GM19463 (cell line): ENCODE results near the gene SSC5D.

ENCODE experiments used
- ATAC-seq: cut with Tn5 transposase; IDR thresholded peaks from one replicate; pipeline ENCODE4 v1.9.1; 2021; ENCODE audit warnings: mild to moderate bottlenecking, moderate library complexity; ENCODE audit not compliant: unreplicated experiment

Gene SSC5D

GRCh38 chr19:55535173-55535964 is 47.1 kb downstream of the SSC5D start:
- ATAC-seq = no peak

DNA sequence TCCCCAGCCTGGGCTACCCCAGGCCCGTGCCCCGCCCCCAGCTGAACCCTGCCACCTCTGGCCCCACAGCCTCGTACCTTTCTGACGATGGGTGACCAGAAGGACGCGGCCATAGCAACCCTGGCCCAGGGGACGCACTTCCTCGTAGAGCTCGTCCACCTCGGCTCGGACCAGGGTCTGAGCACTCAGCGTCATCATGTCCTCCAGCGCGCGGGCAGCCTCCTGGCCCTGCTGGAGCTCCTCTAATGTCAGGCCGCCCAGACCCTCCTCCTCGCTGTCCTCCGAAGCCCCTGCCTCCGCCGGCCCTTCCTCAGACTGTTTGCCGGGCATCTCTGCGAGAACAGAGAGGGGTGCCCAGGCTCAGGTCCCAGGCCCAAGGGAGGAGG is 47.7 kb downstream of the SSC5D start:
- no peak for ATAC-seq

- no peak for ATAC-seq
Measured at GRCh38 chr19:55536366-55536765, 48.1 kb downstream of the SSC5D start.

DNA sequence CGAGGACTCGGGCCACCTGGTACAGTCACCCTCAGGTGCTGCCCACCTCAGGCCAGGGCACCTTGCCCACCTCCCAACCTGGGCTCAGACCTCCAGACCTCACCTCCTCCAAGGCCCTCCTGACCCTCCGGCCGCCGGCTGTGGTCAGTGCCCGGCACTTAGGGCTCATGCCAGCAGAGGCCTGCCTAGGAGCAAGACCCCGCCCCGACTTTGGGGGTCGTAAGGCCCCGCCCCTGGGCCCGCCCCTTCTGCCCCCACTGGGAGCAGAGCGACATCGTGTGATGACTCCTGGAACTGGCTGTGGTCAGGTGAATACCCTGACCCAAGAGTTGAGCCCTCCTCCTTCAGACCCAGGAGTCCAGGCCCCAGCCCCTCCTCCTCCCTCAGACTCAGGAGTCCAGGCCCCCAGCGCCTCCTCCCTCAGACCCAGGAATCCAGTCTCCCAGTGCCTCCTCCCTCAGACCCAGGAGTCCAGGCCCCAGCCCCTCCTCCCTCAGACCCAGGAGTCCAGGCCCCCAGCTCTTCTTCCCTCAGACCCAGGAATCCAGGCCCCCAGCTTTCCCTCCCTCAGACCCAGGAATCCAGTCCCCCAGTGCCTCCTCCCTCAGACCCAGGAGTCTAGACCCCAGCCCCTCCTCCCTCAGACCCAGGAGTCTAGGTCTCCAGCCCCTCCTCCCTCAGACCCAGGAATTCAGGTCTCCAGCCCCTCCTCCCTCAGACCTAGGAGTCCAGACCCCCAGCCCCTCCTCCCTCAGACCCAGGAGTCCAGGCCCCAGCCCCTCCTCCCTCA is 48.9 kb downstream of the SSC5D start, which contains the start of gene SBK2:
TSS of gene SBK2 (minus strand) at position 183 of the 790 bp plus-strand sequence. CDS start 839 bp downstream, outside the sequence.
- no peak for ATAC-seq

GRCh38 chr19:55537741-55538111 is 49.5 kb downstream of the SSC5D start:
- no peak for ATAC-seq

DNA sequence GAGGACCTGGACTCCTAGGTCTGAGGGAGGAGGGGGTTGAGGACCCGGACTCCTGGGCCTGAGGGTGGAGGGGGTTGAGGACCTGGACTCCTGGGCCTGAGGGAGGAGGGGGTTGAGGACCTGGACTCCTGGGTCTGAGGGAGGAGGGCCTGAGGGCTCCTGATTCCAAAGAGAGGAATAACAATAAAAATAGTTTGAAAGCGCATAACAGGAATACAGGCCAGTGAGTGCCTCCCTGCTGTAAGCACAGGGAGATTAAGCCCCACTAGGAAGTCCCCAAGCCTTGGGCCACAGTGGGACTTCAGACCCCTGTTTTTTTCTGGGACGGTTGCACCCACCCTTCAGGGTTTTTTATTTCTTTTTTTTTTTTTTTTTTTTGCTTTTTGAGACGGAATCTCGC is 49.9 kb downstream of the SSC5D start:
- no peak for ATAC-seq

GRCh38 chr19:55539090-55539984 is 51.1 kb downstream of the SSC5D start:
- no peak for ATAC-seq

DNA sequence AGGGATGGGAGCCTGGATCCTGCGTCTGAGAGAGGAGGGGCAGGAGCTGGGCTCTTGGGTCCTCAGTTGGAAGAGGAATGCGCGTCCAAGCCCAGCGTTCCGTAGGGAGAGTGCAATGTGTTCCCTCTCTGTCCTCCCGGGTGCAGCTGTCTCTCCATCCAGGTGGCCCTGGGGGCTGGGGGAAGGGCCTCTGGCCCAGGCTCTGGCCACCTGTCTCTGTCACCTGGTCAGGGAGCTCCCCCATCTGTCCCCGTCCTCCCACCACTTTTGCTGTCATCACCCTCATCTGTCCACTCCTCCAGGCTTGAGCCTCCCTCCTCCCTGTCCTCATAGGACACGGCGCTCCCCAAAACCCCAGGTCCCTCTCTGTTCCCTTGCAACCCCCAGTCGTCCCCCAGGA is 52.4 kb downstream of the SSC5D start:
- ATAC-seq = no peak

DNA sequence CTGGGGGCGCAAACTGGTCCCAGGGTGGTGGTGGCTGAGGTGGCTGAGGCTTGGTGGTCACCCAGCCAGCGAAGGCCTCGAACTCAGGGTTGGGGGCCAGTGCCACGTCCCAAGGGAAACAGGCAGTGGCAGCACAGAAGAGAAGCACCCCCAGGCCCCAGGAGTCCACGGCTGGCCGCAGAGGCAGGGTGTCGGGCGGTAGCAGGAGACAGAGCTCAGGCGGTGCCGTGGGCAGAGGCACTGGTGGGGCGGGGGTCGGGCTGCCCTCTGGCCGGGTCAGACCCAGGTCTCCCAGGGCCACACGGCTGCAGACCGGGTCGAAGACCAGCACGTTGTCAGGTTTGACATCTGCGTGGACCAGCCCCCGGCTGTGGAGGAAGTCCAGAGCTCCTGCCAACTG is 52.9 kb downstream of the SSC5D start:
- ATAC-seq = no peak

GRCh38 chr19:55542292-55542855 is 54.1 kb downstream of the SSC5D start:
- ATAC-seq = no peak

DNA sequence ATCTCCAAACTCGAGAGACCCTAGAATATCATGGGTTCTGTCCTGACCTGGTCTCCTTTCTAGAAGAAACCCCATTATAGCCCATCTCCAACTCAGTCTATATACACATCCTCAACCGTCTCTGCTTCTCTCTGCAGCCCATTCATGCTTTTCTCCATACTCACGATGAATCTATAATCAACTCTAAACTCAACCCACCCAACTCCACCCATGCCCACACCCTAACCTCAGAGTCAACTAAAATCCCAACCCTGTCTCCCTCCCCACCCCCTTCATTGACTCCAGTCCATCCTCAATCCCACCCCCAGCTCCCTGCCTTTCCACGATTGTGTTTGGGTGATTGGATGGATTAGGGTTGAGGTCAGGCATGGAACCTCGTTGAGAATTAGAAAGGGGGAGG is 55.3 kb downstream of the SSC5D start:
- ATAC-seq = no peak

DNA sequence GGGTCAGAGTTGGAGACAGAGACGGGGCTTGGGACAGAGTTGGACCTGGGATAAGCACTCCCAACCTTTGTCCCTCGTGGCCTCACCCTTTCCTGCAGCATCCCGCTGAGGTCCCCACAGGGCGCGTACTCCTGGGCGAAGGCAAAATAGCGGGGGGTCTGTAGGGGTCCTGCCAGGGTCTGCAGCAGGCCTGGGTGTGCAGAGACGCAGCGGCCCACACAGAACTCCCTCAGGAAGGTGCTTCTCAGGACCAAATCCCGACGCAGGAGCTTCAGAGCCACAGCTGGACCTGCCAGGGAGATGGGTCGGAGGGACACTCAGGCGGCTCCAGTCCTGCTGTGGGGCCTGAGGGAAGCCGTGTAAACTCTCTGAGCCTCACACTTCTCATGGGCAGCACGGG is 55.8 kb downstream of the SSC5D start:
- ATAC-seq = no peak

- no peak for ATAC-seq
Measured at GRCh38 chr19:55544776-55545439, 56.7 kb downstream of the SSC5D start.

GRCh38 chr19:55545443-55545842 is 57.2 kb downstream of the SSC5D start, which contains the start of gene SBK3:
TSS of gene SBK3 (minus strand) at chr19:55545543. CDS start at chr19:55545543, 0 bp downstream.
- ATAC-seq = no peak

DNA sequence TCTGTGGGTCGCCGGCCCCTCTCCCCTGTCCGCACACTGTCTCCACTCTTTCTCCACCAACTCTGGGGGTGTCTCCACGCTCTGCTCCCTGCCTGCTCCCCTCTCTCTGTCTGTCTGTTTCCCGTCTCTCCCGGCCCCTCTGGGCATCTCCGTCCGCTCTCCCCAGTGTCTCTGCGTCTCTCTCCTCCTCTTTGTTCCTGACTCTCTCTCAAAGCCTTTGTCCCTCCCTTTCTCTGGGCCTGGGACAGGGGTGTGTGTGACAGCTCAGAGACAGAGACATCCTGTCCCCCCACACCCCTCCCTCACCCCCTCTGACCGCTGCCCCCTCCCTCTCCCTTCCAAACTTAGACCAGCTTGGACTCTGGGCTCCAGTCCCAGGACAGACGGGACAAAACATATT is 57.8 kb downstream of the SSC5D start:
- no peak for ATAC-seq

DNA sequence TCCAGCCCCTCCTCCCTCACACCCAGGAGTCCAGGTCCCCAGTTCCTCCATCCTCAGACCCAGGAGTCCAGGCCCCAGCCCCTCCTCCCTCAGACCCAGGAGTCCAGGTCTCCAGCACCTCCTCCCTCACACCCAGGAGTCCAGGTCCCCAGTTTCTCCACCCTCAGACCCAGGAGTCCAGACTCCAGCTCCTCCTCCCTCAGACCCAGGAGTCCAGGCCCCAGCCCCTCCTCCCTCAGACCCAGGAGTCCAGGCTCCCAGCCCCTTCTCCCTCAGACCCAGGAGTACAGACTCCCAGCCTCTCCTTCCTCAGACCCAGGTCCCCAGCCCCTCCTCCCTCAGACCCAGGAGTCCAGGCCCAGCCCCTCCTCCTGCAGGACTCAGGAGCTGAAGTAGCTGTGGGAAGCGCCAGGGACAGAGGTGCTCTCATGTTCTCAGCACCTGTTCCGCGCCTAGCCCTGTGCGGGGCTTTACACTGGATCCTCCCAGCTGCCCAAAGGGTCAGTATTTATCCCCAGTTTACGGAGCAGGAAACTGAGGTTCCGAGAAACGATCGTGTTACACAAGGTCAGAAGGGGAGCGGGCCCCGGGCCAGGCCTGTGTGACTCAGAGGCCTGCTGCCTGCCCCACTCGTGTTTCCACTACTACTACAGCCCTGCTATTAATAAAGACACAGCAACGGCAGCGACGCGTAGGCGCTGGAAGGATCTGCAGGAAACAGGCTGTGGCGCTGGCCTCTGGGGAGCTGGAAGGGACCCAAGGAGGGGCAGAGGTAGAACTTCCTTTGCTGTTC is 58.8 kb downstream of the SSC5D start:
- no peak for ATAC-seq

DNA sequence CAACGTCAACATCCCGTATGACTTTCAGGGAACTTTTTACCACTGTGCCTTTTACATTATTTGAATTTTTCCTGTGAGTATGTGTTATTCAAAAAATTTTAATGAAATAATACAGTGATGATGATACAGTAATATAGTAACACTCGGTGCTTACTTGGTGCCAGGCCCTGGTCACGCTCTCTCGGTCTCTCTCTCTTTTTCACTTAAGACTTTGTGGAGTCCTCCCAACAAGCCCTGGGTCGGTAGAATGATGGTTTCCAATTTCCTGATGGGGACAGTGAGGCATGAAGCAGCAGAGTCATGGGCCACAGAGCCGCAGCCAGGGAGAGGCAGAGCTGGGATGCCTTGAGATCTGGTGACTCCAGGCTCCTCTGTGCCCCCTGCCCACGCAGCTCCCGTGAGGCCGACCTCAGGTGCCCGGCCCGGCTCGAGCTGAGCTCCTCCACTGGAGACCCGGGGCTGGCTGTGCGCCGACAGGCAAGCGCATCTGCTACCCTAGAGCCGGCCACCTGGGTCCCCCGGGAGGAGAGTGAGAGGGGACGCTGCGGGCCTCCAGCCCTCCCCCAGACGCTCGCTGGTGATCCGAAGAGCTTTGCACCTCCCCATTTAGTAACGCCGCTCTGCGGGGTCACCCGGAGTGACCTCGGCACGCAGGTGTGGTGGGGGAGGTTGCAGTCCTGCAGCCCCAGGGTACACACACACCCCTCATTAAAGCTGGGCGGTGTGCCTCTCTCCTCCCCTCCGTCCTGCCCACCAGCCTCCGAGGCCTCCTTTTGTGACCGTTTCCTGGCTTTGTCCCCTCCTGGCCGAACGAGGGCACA is 61.5 kb downstream of the SSC5D start:
- no peak for ATAC-seq

DNA sequence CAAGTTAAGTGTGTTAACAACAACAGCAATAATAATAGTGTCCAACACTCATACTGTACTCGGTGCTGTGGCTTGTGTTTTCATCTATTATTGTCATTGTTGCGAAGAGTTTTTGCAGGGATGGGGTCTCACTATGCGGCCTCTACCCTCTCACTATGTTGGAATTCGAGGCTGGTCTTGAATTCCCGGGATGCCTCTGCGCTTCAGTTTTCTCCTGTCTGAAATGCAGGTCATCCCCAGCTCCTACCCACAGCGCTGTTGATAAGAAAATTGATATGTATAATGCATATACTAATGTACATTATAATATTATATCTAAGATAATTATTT is 62.0 kb downstream of the SSC5D start:
- no peak for ATAC-seq

DNA sequence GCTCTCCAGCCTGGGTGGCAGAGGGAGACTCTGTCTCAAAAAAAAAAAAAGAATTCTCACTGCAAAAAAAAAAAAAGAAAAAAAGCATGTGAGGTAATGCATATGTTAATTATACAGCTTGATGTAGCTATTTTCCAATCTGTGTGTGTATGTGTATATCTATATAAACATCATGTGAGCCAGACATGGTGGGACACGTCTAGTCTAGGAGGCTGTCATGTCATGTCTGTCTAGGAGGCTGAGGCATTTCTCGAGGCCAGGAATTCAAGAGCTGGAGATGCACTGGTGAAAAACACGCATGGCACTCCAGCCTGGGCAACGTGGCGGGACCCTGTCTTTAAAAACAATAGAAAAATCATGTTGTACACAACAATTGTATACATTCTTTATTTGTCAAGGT is 64.0 kb downstream of the SSC5D start:
- no peak for ATAC-seq
